H1 (cell line): ENCODE results near the gene EBPL. TPM values are rescaled to one million over a fixed set of nuclear protein-coding genes. Genes with fewer than 3 reads are reported as not detected.

ENCODE experiments used
- CTBP2 ChIP-seq: IDR thresholded peaks from 2 replicates; pipeline ENCODE4 v1.7.0; 2011; ENCODE audit warnings: borderline replicate concordance, mild to moderate bottlenecking, moderate library complexity, mixed read lengths, low read length; ENCODE audit not compliant: insufficient read depth, insufficient read length
- polyA plus RNA-seq, 7 experiments: library from polyadenylated mRNA; depleted of rRNA in 3 of 7; stranded (reverse) in 5 of 7; unstranded in 2 of 7; fragments of >200 nt in 5 of 7; fragments of 200-250 nt in 2 of 7; gene quantifications; 1 replicate in 5 of 7; 2 replicates in 1 of 7; 4 replicates in 1 of 7; pipeline versions ENCODE4 v1.2.1 to v1.2.3, GENCODE V29; 2011 to 2013; ENCODE audit warnings: missing spikeins in 2 of 7, mixed read lengths in 2 of 7
- total RNA-seq: library from RNA; stranded (reverse); fragmentation: NEBNext Ultra II Directional; extraction: Animal tissue kit (Norgen Biotek cat#: 25700); gene quantifications from 2 replicates; pipeline ENCODE4 v1.2.1, GENCODE V29; 2021

EBPL gene
- total and polyA plus RNA-seq, 2 of the 8 experiments (the other 6 are each of a cell fraction or from before 2014, with no cell fraction given), result 130 to 204 TPM

- no peak for TF ChIP-seq CTBP2
These were observed 37.3 kb downstream of the EBPL start (continued) for GRCh38 chr13:49654011-49654410.
